ENCODE data around the gene EPB41L1.

Gene EPB41L1

GRCh38 chr20:36152261-36152660 is 2.3 kb upstream of the EPB41L1 start:
- ChIA-PET POLR2A (no interaction called here), CTCF (interaction anchor here (0.9 kb wide), 1 partner anchor 50 kb away, joined by 3 read pairs; no protein-coding TSS in a partner anchor)
- TF ChIP-seq FOXA1 (IDR thresholded peaks at IDR 0.05) = no peak
- TF ChIP-seq TARDBP (IDR thresholded peaks at IDR 0.05) = no peak
- TF ChIP-seq LEF1 (IDR thresholded peaks at IDR 0.05; ENCODE audit: borderline replicate concordance) = no peak
- no peak for TF ChIP-seq FOXK2 (IDR thresholded peaks at IDR 0.05)
- TF ChIP-seq ARNT (IDR thresholded peaks at IDR 0.05) = no peak
- no peak for TF ChIP-seq SP1 (IDR thresholded peaks at IDR 0.05)
- no peak for TF ChIP-seq BHLHE40 (IDR thresholded peaks at IDR 0.05; ENCODE audit: borderline replicate concordance)
- TF ChIP-seq FOXM1 (IDR thresholded peaks at IDR 0.05; ENCODE audit: borderline replicate concordance) = no peak
- no peak for DNase-seq (ENCODE audit: extremely low spot score)

DNA sequence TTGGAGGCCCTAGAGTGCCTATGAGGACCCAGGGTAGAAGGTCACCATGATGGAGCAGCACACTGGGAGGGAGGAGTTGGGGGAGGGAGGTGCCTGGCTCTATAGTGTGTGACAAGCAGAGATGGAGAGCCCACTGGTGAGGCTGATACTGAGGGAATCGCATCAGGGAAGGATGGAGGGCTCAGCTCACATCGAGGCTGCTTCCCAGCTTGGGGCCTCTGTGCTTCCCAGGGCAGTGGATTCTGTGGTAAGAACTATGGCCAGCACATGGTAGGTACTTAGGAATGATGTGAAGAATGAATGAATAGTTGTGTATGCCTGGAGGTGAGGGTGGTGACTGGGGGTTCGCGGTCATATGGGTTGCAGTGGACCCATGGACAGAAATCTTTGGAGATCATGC is 1.3 kb upstream of the EPB41L1 start:
- ChIA-PET CTCF (interaction anchor here (0.9 kb wide), 1 partner anchor 49 kb away, joined by 3 read pairs; no protein-coding TSS in a partner anchor), POLR2A (no interaction called here)
- DNase-seq (ENCODE audit: extremely low spot score) = no peak
- TF ChIP-seq ZNF384 (IDR thresholded peaks at IDR 0.05) (no peak), FOXK2 (IDR thresholded peaks at IDR 0.05) (no peak), LEF1 (IDR thresholded peaks at IDR 0.05; ENCODE audit: borderline replicate concordance) (no peak), SP1 (IDR thresholded peaks at IDR 0.05) (no peak), BHLHE40 (IDR thresholded peaks at IDR 0.05; ENCODE audit: borderline replicate concordance) (no peak), FOXA1 (IDR thresholded peaks at IDR 0.05) (no peak), ELF4 (IDR thresholded peaks at IDR 0.05) (no peak), CTBP1 (IDR thresholded peaks at IDR 0.05; ENCODE audit: borderline replicate concordance) (no peak), NFRKB (IDR thresholded peaks at IDR 0.05) (no peak), PKNOX1 (IDR thresholded peaks at IDR 0.05) (no peak)

GRCh38 chr20:36153736-36154699 is 522 bp upstream of the EPB41L1 start:
- TF ChIP-seq SUZ12 (IDR thresholded peaks at IDR 0.05) (no peak), NFRKB (IDR thresholded peaks at IDR 0.05) (no peak), CTBP1 (IDR thresholded peaks at IDR 0.05; ENCODE audit: borderline replicate concordance) (no peak), SP1 (IDR thresholded peaks at IDR 0.05) (no peak), L3MBTL2 (conservative IDR thresholded peaks at IDR 0.05) (no peak), LEF1 (IDR thresholded peaks at IDR 0.05; ENCODE audit: borderline replicate concordance) (no peak), ZNF384 (IDR thresholded peaks at IDR 0.05) (no peak), HDGF (IDR thresholded peaks at IDR 0.05; ENCODE audit: borderline replicate concordance) (no peak), TARDBP (IDR thresholded peaks at IDR 0.05) (no peak), FOXK2 (IDR thresholded peaks at IDR 0.05) (no peak), ARNT (IDR thresholded peaks at IDR 0.05) (no peak)
- DNase-seq (ENCODE audit: extremely low spot score) = peak; percentile 76
- CTCF ChIA-PET = no interaction called here
- POLR2A ChIA-PET = no interaction called here

DNA sequence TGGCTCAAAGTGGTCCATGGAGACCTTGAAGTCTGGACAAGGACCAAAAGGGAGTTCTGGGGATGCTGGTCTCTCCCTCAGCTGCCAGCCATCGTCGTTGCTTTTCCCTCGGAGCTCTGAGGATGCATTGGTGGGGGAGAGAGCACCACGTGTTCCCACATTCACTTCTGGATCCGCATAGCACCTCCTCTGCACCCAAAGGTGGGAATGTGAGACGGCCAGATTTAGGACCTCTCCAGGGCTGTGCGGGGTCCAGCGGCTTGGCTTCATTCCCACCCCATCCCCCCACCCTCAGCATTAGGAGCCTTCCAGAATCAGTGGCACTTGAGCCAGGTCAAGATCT is 1.1 kb downstream of the EPB41L1 start:
- no peak for DNase-seq (ENCODE audit: extremely low spot score)
- ChIA-PET CTCF (interaction anchor here (0.6 to 2.1 kb wide), 10 partner anchors 8 to 377 kb away, joined by 3 to 18 read pairs (median 6); no protein-coding TSS in a partner anchor), POLR2A (no interaction called here)
- TF ChIP-seq ELF4 (IDR thresholded peaks at IDR 0.05) (no peak), FOXK2 (IDR thresholded peaks at IDR 0.05) (no peak), PKNOX1 (IDR thresholded peaks at IDR 0.05) (no peak), BHLHE40 (IDR thresholded peaks at IDR 0.05; ENCODE audit: borderline replicate concordance) (no peak), TARDBP (IDR thresholded peaks at IDR 0.05) (no peak), SP1 (IDR thresholded peaks at IDR 0.05) (no peak), L3MBTL2 (conservative IDR thresholded peaks at IDR 0.05) (no peak), SUZ12 (IDR thresholded peaks at IDR 0.05) (no peak), NFRKB (IDR thresholded peaks at IDR 0.05) (no peak), FOXA1 (IDR thresholded peaks at IDR 0.05) (no peak), LEF1 (IDR thresholded peaks at IDR 0.05; ENCODE audit: borderline replicate concordance) (no peak), HDGF (IDR thresholded peaks at IDR 0.05; ENCODE audit: borderline replicate concordance) (no peak), CTBP1 (IDR thresholded peaks at IDR 0.05; ENCODE audit: borderline replicate concordance) (no peak), ZNF384 (IDR thresholded peaks at IDR 0.05) (no peak), ARNT (IDR thresholded peaks at IDR 0.05) (no peak)

- no peak for DNase-seq (ENCODE audit: extremely low spot score)
- ChIA-PET POLR2A (no interaction called here), CTCF (interaction anchor here (0.6 to 2.1 kb wide), 11 partner anchors 8 to 377 kb away, joined by 3 to 18 read pairs (median 6); no protein-coding TSS in a partner anchor)
- no peak for TF ChIP-seq FOXM1 (IDR thresholded peaks at IDR 0.05; ENCODE audit: borderline replicate concordance)
- no peak for TF ChIP-seq SP1 (IDR thresholded peaks at IDR 0.05)
- TF ChIP-seq LEF1 (IDR thresholded peaks at IDR 0.05; ENCODE audit: borderline replicate concordance) = no peak
- no peak for TF ChIP-seq PKNOX1 (IDR thresholded peaks at IDR 0.05)
- TF ChIP-seq BHLHE40 (IDR thresholded peaks at IDR 0.05; ENCODE audit: borderline replicate concordance) = no peak
- TF ChIP-seq SUZ12 (IDR thresholded peaks at IDR 0.05) = no peak
- TF ChIP-seq TARDBP (IDR thresholded peaks at IDR 0.05) = no peak
- no peak for TF ChIP-seq FOXK2 (IDR thresholded peaks at IDR 0.05)
- TF ChIP-seq NFRKB (IDR thresholded peaks at IDR 0.05) = no peak
- no peak for TF ChIP-seq HDGF (IDR thresholded peaks at IDR 0.05; ENCODE audit: borderline replicate concordance)
- TF ChIP-seq FOXA1 (IDR thresholded peaks at IDR 0.05) = no peak
- TF ChIP-seq L3MBTL2 (conservative IDR thresholded peaks at IDR 0.05) = no peak
- TF ChIP-seq ZNF384 (IDR thresholded peaks at IDR 0.05) = no peak
- TF ChIP-seq ELF4 (IDR thresholded peaks at IDR 0.05) = no peak
- no peak for TF ChIP-seq ARNT (IDR thresholded peaks at IDR 0.05)
- TF ChIP-seq CTBP1 (IDR thresholded peaks at IDR 0.05; ENCODE audit: borderline replicate concordance) = no peak
These were observed 1.5 kb downstream of the EPB41L1 start for GRCh38 chr20:36155991-36156390.
